ENCODE data around the gene TPMT.

DNA sequence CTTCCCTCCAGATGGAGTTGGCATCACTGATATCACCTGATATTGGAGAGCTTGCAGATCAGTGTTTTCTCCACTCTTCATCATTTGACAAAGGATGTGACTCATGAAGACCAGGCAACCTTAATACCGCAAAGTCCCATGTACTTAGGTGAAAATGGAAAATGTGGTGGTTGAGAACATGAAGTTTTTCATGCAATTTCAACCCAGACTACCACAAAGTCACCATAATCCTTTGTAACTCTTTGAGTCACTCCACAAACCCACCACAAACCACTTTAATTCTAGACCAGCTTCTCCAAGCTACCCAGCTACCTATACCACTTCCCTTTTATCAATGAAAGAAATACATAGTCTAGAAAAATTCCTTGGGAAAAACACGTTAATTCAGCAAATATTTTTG, 39.5 kb downstream of the TPMT start:
- TF ChIP-seq, protein P1, sequence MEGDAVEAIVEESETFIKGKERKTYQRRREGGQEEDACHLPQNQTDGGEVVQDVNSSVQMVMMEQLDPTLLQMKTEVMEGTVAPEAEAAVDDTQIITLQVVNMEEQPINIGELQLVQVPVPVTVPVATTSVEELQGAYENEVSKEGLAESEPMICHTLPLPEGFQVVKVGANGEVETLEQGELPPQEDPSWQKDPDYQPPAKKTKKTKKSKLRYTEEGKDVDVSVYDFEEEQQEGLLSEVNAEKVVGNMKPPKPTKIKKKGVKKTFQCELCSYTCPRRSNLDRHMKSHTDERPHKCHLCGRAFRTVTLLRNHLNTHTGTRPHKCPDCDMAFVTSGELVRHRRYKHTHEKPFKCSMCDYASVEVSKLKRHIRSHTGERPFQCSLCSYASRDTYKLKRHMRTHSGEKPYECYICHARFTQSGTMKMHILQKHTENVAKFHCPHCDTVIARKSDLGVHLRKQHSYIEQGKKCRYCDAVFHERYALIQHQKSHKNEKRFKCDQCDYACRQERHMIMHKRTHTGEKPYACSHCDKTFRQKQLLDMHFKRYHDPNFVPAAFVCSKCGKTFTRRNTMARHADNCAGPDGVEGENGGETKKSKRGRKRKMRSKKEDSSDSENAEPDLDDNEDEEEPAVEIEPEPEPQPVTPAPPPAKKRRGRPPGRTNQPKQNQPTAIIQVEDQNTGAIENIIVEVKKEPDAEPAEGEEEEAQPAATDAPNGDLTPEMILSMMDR (IDR thresholded peaks at IDR 0.05): no peak
- TF ChIP-seq POLR2A (IDR thresholded peaks at IDR 0.05): no peak
